ENCODE data around the gene DNAJC8. TPM values are rescaled to one million over a fixed set of nuclear protein-coding genes. Genes with fewer than 3 reads are reported as not detected.

Gene DNAJC8
- polyA plus RNA-seq, 4 donors, result 62.2 to 96.1 (median 72.3) TPM

DNA sequence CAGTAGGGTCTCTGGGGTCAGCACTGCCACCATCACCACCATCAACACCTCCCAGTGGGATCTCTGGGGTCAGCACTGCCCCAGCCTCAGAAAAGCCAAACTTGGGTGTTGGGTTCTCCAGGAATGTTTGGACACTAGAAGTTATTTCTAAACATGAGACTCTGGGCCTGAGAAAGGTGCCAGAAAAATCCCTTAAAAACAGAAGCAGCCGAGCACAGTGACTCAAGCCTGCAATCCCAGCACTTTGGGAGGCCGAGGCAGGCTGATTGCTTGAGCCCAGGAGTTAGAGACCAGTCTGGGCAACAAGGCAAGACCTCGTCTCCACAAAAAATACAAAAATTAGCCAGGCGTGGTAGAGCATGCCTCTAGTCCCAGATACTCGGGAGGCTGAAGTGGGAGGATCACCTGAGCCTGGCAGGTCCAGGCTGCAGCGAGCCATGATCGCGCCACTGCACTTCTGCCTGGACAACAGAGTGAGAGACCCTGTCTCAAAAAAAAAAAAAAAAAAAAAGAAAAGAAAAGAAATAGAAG, 56.8 kb downstream of the DNAJC8 start:
- Histone ChIP-seq H3K9me3 (ENCODE audit: control insufficient read depth in 2 of 2, insufficient read depth in 1 of 2, low read depth in 1 of 2, low read length in 1 of 2) (no peaks in the 10 kb centered on the region), H3K4me1 (ENCODE audit: control insufficient read depth in 3 of 3, insufficient read depth in 2 of 3, low read depth in 1 of 3, low read length in 2 of 3) (peaks cover 0 to 19% (median 6%) of the 10 kb centered on the region in 3 donors), H3K36me3 (ENCODE audit: control insufficient read depth in 3 of 3, insufficient read depth in 2 of 3, low read depth in 1 of 3, low read length in 3 of 3) (no peaks in the 10 kb centered on the region), H3K27ac (ENCODE audit: low read depth in 1 of 3, low read length in 2 of 3) (peak overlapping the region in 1 of 3 donors; percentile 43), H3K27me3 (ENCODE audit: control insufficient read depth in 3 of 3, insufficient read depth in 3 of 3, low read length in 3 of 3) (no peaks in the 10 kb centered on the region), H3K4me3 (ENCODE audit: low read depth in 1 of 3, low read length in 3 of 3) (peak overlapping the region in 1 of 3 donors; percentile 4)
- DNase-seq, result no peak
- 67 to 92% (median 82%) methylated on average over 8 of the region's 8 CpGs for WGBS, 3 donors
- FAIRE-seq, result no peak

DNA sequence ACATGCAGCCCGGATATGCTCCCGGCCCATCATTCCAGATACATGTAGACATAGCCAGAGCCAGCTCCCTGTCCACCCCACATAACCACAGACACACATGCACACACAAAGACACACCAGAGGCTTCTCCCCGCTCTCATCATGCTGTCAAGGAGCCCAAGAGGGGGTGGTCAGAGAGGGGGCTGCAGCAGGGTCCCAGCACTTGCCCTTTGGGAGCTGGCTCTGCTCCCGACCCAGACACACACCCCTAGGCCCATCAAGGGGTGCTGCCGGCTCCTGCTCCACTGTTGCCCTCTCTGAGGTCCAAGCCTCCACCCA, 58.9 kb downstream of the DNAJC8 start:
- DNase-seq, result no peak

DNA sequence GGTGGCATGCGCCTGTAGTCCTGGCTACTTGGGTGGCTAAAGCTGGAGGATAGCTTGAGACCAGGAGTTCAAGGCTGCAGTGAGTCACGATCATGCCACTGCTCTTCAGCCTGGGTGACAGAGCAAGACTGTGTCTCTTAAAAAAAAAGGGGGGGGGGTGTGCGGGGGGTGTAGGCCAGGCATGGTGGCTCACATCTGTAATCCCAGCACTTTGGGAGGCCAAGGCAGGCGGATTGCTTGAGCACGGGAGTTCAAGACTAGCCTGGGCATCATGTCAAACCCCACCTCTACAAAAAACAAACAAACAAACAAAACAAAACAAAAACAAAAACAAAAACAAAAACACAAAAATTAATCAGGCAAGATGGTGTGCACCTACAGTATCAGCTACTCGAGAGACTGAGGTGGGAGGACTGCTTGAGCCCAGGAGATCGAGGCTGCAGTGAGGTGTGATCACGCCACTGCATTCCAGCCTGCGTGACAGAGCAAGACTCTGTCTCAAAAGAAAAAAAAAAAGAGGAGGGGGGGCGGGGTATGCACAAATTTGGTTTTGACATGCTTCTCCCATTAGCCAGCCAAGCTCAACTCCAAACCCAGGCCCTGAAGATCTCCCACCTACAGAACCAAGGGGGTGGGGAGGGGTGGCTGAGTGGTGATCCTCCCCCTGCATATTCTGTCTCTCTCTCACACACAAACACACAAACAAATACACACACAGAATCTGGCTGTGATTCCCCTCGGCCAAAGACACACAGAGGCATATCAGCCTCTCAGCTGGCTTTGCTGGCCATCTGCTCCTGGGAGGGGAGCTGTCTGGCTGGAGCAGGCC, 59.5 kb downstream of the DNAJC8 start:
- FAIRE-seq (no peak), DNase-seq (no peak)
- WGBS, 3 donors, result 55 to 58% (median 56%) methylated on average over 11 of the region's 11 CpGs
- H3K9me3 ChIP-seq (ENCODE audit: control insufficient read depth in 2 of 2, insufficient read depth in 1 of 2, low read depth in 1 of 2, low read length in 1 of 2), result no peaks in the 10 kb centered on the region
- H3K4me3 ChIP-seq (ENCODE audit: low read depth in 1 of 3, low read length in 3 of 3), result no peak overlapping the region
- H3K36me3 ChIP-seq (ENCODE audit: control insufficient read depth in 3 of 3, insufficient read depth in 2 of 3, low read depth in 1 of 3, low read length in 3 of 3), result no peaks in the 10 kb centered on the region
- H3K4me1 ChIP-seq (ENCODE audit: control insufficient read depth in 3 of 3, insufficient read depth in 2 of 3, low read depth in 1 of 3, low read length in 2 of 3), result peaks cover 0 to 30% (median 6%) of the 10 kb centered on the region in 3 donors
- peak overlapping the region; percentile 9 to 81 (median 72) for H3K27ac ChIP-seq (ENCODE audit: low read depth in 1 of 3, low read length in 2 of 3)
- no peaks in the 10 kb centered on the region for H3K27me3 ChIP-seq (ENCODE audit: control insufficient read depth in 3 of 3, insufficient read depth in 3 of 3, low read length in 3 of 3)

More for the DNA sequence above, 58.9 kb downstream of the DNAJC8 start:
- H3K4me1 ChIP-seq (ENCODE audit: control insufficient read depth in 3 of 3, insufficient read depth in 2 of 3, low read depth in 1 of 3, low read length in 2 of 3), result peaks cover 0 to 27% (median 6%) of the 10 kb centered on the region in 3 donors
- WGBS, 3 donors, result 66 to 83% (median 79%) methylated on average over 5 of the region's 5 CpGs
- H3K4me3 ChIP-seq (ENCODE audit: low read depth in 1 of 3, low read length in 3 of 3), result no peak overlapping the region
- H3K36me3 ChIP-seq (ENCODE audit: control insufficient read depth in 3 of 3, insufficient read depth in 2 of 3, low read depth in 1 of 3, low read length in 3 of 3), result no peaks in the 10 kb centered on the region
- no peaks in the 10 kb centered on the region for H3K27me3 ChIP-seq (ENCODE audit: control insufficient read depth in 3 of 3, insufficient read depth in 3 of 3, low read length in 3 of 3)
- peak overlapping the region; percentile 9 to 81 (median 21) for H3K27ac ChIP-seq (ENCODE audit: low read depth in 1 of 3, low read length in 2 of 3)
- no peak for FAIRE-seq
- H3K9me3 ChIP-seq (ENCODE audit: control insufficient read depth in 2 of 2, insufficient read depth in 1 of 2, low read depth in 1 of 2, low read length in 1 of 2), result no peaks in the 10 kb centered on the region

DNA sequence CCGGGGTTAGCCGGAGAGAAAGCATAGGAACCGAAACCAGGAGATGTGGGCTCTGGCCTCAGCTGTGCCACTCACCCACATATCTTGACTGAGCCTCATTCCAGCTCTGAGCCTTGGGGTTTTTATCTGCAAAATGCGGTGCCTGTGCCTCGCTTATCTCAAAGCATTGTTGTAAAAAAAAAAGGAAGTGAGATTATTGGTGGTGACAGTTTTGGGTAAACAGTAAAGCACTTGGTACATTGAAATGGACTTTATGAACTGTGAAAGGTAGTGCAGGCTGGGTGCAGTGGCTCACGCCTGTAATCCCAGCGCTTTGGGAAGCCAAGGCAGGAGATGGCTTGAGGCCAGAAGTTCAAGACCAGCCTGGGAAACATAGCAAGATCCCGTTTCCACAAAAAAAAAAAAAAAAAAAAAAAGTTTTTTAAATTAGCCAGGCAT, 60.1 kb downstream of the DNAJC8 start:
- H3K27me3 ChIP-seq (ENCODE audit: control insufficient read depth in 3 of 3, insufficient read depth in 3 of 3, low read length in 3 of 3), result no peaks in the 10 kb centered on the region
- peak overlapping the region in 2 of 3 donors; percentile 72 to 81 for H3K27ac ChIP-seq (ENCODE audit: low read depth in 1 of 3, low read length in 2 of 3)
- DNase-seq (peak; percentile 81 to 82), FAIRE-seq (no peak)
- peaks cover 0 to 30% (median 6%) of the 10 kb centered on the region in 3 donors for H3K4me1 ChIP-seq (ENCODE audit: control insufficient read depth in 3 of 3, insufficient read depth in 2 of 3, low read depth in 1 of 3, low read length in 2 of 3)
- WGBS, 3 donors, result 5 to 18% (median 8%) methylated on average over 8 of the region's 8 CpGs
- H3K4me3 ChIP-seq (ENCODE audit: low read depth in 1 of 3, low read length in 3 of 3), result no peak overlapping the region
- no peaks in the 10 kb centered on the region for H3K36me3 ChIP-seq (ENCODE audit: control insufficient read depth in 3 of 3, insufficient read depth in 2 of 3, low read depth in 1 of 3, low read length in 3 of 3)
- H3K9me3 ChIP-seq (ENCODE audit: control insufficient read depth in 2 of 2, insufficient read depth in 1 of 2, low read depth in 1 of 2, low read length in 1 of 2), result no peaks in the 10 kb centered on the region

DNA sequence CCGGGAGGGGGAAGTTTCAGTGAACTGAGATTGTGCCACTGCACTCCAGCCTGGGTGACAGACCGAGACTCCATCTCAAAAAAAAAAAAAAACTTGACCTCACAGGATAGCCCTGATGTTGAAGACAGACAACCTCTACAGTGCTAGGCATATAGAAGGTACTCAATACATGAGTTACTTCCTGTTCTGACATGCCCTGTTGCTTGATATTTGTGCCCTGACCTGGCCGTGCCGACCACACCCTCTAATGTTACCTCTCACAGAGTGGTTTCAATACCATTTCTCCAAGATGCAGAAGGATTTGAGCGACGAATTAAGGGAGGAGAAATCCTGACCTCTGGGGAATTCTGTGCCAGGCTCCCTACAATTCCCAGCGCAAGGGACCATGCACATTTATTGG, 61.6 kb downstream of the DNAJC8 start:
- Histone ChIP-seq H3K9me3 (ENCODE audit: control insufficient read depth in 2 of 2, insufficient read depth in 1 of 2, low read depth in 1 of 2, low read length in 1 of 2) (no peaks in the 10 kb centered on the region), H3K4me1 (ENCODE audit: control insufficient read depth in 3 of 3, insufficient read depth in 2 of 3, low read depth in 1 of 3, low read length in 2 of 3) (peaks cover 0 to 30% (median 6%) of the 10 kb centered on the region in 3 donors), H3K4me3 (ENCODE audit: low read depth in 1 of 3, low read length in 3 of 3) (no peak overlapping the region), H3K27me3 (ENCODE audit: control insufficient read depth in 3 of 3, insufficient read depth in 3 of 3, low read length in 3 of 3) (no peaks in the 10 kb centered on the region), H3K36me3 (ENCODE audit: control insufficient read depth in 3 of 3, insufficient read depth in 2 of 3, low read depth in 1 of 3, low read length in 3 of 3) (no peaks in the 10 kb centered on the region), H3K27ac (ENCODE audit: low read depth in 1 of 3, low read length in 2 of 3) (no peak overlapping the region)
- 77 to 81% (median 81%) methylated on average over 7 of the region's 7 CpGs for WGBS, 3 donors
- DNase-seq (no peak), FAIRE-seq (no peak)

DNA sequence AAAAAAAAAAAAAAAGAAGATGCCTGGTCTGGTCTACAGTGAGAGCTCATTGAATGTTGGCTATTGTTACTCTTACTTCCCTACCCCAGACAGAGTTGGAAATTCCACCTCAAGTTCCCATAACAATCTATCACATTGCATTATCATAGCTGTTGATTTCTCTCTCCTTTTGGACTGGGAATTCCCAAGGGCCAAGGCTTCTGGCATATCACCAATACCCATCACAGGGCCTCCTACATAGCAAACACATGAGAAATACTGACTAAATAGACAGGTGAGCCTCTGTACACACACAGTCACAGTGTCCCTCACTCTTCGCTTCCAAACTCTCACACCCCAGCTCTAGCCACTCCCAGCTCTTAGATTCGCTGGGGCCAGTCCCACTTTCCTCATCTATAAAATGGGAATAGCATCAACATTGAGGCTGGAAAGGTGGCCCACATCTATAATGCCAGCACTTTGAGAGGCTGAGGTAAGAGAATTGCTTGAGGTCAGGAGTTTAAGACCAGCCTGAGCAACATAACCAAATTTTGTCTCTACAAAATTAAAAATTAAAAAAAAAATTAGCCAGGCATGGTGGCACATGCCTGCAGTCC, 62.7 kb downstream of the DNAJC8 start:
- H3K36me3 ChIP-seq (ENCODE audit: control insufficient read depth in 3 of 3, insufficient read depth in 2 of 3, low read depth in 1 of 3, low read length in 3 of 3), result no peaks in the 10 kb centered on the region
- no peaks in the 10 kb centered on the region for H3K9me3 ChIP-seq (ENCODE audit: control insufficient read depth in 2 of 2, insufficient read depth in 1 of 2, low read depth in 1 of 2, low read length in 1 of 2)
- H3K27ac ChIP-seq (ENCODE audit: low read depth in 1 of 3, low read length in 2 of 3), result no peak overlapping the region
- H3K27me3 ChIP-seq (ENCODE audit: control insufficient read depth in 3 of 3, insufficient read depth in 3 of 3, low read length in 3 of 3), result no peaks in the 10 kb centered on the region
- FAIRE-seq (no peak), DNase-seq (no peak)
- no peak overlapping the region for H3K4me3 ChIP-seq (ENCODE audit: low read depth in 1 of 3, low read length in 3 of 3)
- WGBS, 3 donors, result 94% methylated on average over 2 of the region's 2 CpGs
- peaks cover 0 to 30% (median 6%) of the 10 kb centered on the region in 3 donors for H3K4me1 ChIP-seq (ENCODE audit: control insufficient read depth in 3 of 3, insufficient read depth in 2 of 3, low read depth in 1 of 3, low read length in 2 of 3)

DNA sequence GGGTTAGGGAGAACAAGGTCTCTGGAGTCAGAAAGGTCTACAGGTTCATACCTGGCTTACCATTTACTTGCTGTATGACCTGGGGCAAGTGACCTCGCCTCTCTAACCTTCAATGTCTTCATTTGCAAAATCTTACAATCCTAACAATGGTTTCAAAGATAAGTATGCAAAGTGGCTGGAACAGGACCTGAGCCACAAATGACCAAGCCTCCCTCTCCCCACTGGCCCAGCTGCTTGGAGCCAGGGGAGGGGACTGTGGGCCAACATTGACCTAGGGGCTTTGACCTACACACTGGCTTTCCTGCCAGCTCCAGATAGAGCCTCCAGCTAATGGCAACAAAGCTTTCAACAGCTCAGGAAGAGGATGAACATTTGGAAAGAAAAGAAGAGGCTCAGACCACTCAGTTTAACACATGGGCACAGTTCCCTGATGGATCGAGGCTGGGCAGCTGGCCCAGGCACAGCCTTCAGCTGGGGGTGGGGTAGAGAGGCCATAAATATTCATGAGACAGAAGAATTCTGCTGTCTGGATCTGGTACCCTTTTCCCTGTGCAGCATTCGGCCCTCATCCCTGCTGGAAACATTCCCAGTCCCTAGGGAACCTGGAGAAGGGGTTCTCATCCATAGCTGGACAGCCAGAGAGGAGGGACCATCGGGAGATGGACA, 69.2 kb downstream of the DNAJC8 start:
- Histone ChIP-seq H3K27me3 (ENCODE audit: control insufficient read depth in 3 of 3, insufficient read depth in 3 of 3, low read length in 3 of 3) (no peaks in the 10 kb centered on the region), H3K4me1 (ENCODE audit: control insufficient read depth in 3 of 3, insufficient read depth in 2 of 3, low read depth in 1 of 3, low read length in 2 of 3) (peaks cover 0 to 18% (median 7%) of the 10 kb centered on the region in 3 donors), H3K36me3 (ENCODE audit: control insufficient read depth in 3 of 3, insufficient read depth in 2 of 3, low read depth in 1 of 3, low read length in 3 of 3) (peaks cover 0 to 2% (median 0%) of the 10 kb centered on the region in 3 donors), H3K4me3 (ENCODE audit: low read depth in 1 of 3, low read length in 3 of 3) (no peak overlapping the region), H3K27ac (ENCODE audit: low read depth in 1 of 3, low read length in 2 of 3) (peak overlapping the region in 1 of 3 donors; percentile 22), H3K9me3 (ENCODE audit: control insufficient read depth in 2 of 2, insufficient read depth in 1 of 2, low read depth in 1 of 2, low read length in 1 of 2) (no peaks in the 10 kb centered on the region)
- DNase-seq (no peak), FAIRE-seq (no peak)
- 51 to 61% (median 52%) methylated on average over 4 of the region's 4 CpGs for WGBS, 3 donors

DNA sequence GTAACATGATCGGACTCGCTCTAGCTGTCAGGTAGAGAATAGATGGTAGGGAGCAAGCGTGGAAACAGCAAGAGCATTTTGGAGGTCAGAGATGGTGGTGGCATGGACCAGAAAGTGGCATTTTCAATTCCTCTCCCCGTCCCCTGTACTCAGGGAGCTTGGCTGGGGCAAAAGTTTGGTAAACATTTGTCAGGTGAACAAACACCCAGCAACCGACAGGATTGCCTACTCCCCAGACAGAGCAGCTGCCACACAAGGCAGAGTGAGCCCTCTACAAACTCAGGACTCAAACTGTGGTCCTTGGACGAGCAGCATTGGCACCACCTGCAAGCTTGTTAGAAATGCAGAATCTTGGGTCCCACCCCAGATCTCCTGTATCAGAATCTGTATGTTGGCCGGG, 70.7 kb downstream of the DNAJC8 start:
- Histone ChIP-seq H3K27me3 (ENCODE audit: control insufficient read depth in 3 of 3, insufficient read depth in 3 of 3, low read length in 3 of 3) (no peaks in the 10 kb centered on the region), H3K36me3 (ENCODE audit: control insufficient read depth in 3 of 3, insufficient read depth in 2 of 3, low read depth in 1 of 3, low read length in 3 of 3) (peaks cover 0 to 2% (median 0%) of the 10 kb centered on the region in 3 donors), H3K4me1 (ENCODE audit: control insufficient read depth in 3 of 3, insufficient read depth in 2 of 3, low read depth in 1 of 3, low read length in 2 of 3) (peaks cover 0 to 18% (median 7%) of the 10 kb centered on the region in 3 donors), H3K27ac (ENCODE audit: low read depth in 1 of 3, low read length in 2 of 3) (peak overlapping the region in 1 of 3 donors; percentile 14), H3K9me3 (ENCODE audit: control insufficient read depth in 2 of 2, insufficient read depth in 1 of 2, low read depth in 1 of 2, low read length in 1 of 2) (no peaks in the 10 kb centered on the region), H3K4me3 (ENCODE audit: low read depth in 1 of 3, low read length in 3 of 3) (no peak overlapping the region)
- FAIRE-seq, result no peak
- WGBS, 3 donors, result 84 to 90% (median 87%) methylated on average over 7 of the region's 7 CpGs
- DNase-seq, result no peak

Data from small intestine (tissue), 7 donors.